ENCODE measurements around the gene ITPKC. TPM values are rescaled to one million over a fixed set of nuclear protein-coding genes. Genes with fewer than 3 reads are reported as not detected.
A peak's percentile ranks its signal among the peaks of the same experiment; 100 is the strongest.
"Not testable (repeated sequence)": the region's sequence is repeated elsewhere in the genome, so short reads cannot be mapped to it uniquely, and the experiment has no call there.

ITPKC gene
- total RNA-seq, 1 donor from 2014 or later = 53.1 TPM

DNA sequence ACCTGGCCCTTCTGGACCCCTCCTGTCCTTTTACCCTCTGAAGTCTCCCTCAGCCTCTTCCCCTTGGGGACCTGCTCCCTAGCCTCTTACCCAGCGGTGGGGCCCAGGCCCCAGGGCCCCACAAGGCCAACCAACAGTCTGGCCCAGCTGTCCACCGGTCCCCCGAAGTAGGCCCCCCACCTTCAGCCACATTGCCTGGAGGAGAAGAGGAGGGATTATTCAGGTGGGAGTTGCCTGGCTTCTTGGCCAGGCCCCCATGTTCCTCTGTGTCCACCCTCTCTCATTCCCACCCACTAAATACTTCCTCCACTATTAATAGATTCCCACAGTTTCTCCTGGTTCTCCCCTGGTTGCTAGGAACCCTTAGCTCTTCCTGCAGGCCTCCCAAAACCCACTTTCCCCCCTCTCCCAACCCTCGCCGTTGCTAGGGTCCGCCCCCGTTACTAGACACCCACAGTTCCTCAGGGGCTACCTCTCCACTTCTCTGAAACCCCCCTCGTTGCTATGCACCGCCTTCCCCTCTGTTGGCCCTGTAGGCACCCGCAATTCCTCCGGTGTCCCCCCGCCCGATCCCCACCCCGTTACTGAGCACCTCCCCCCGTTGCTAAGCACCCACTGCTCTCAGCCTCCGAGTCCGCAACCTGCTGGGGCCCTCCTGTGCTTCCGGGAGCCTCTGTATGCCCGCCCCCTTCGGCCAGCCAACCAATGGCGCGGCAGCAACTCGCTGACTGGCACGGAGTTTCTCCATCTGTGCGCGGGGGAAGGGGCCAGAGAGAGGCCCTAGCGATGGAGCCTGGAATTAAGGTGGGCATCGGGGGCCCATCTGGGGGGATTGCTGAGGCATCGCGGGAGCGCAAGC is 2.2 kb upstream of the ITPKC start:
- peak; percentile 95 for DNase-seq (ENCODE audit: low spot score)

DNA sequence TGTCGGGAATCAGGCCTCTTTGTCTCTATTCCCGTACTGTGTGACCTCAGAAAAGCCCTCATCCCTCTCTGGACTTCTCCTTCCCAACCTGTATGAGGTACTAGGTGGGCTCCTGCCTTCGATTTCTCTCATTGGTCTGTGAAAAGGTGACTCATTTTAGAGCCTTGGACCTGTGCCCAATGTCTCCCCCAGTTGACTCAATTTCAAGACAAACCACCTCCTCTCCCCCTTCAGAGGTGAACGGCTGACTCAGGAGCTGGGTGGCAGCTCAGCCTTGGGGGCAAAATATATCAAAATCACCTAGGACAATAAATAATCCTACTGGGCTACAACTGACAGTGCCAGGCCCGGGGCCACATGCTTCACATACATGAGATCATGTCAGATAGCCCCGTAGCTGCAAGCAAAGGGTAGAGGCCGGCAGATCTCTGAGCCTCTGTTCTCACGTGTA is 856 bp upstream of the ITPKC start:
- no peak for DNase-seq (ENCODE audit: low spot score)

DNA sequence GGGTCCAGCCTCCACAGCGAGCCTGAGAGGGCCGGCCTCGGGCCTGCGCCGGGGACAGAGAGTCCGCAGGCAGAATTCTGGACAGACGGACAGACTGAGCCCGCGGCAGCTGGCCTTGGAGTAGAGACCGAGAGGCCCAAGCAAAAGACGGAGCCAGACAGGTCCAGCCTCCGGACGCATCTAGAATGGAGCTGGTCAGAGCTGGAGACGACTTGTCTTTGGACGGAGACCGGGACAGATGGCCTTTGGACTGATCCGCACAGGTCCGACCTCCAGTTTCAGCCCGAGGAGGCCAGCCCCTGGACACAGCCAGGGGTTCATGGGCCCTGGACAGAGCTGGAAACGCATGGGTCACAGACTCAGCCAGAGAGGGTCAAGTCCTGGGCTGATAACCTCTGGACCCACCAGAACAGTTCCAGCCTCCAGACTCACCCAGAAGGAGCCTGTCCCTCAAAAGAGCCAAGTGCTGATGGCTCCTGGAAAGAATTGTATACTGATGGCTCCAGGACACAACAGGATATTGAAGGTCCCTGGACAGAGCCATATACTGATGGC is 490 bp downstream of the ITPKC start:
- DNase-seq (ENCODE audit: low spot score) = no peak

DNA sequence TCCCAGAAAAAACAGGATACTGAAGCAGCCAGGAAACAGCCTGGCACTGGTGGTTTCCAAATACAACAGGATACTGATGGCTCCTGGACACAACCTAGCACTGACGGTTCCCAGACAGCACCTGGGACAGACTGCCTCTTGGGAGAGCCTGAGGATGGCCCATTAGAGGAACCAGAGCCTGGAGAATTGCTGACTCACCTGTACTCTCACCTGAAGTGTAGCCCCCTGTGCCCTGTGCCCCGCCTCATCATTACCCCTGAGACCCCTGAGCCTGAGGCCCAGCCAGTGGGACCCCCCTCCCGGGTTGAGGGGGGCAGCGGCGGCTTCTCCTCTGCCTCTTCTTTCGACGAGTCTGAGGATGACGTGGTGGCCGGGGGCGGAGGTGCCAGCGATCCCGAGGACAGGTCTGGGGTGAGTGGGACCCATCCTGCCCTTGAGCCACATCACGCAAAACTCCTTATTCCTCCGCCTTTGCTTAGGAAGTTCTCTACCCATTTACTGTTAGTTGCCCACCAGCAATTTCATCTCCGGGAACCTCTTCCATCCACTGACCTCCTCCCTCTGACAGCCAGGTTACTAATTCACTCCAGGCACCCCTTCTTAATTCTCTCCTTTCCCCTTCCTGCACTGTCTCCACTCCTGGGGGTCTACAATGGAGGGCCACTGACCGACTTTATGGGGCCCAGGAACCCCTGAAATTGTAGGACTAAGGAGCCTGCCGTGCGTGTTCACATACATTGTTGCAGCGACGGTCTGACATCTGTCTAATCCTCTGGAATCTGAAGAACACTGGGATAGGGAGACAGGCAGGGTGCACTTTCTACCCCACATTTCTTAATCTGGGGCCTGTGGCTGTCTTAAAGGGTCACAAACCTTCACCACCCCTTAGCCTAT is 1.2 kb downstream of the ITPKC start:
- no peak for DNase-seq (ENCODE audit: low spot score)

DNA sequence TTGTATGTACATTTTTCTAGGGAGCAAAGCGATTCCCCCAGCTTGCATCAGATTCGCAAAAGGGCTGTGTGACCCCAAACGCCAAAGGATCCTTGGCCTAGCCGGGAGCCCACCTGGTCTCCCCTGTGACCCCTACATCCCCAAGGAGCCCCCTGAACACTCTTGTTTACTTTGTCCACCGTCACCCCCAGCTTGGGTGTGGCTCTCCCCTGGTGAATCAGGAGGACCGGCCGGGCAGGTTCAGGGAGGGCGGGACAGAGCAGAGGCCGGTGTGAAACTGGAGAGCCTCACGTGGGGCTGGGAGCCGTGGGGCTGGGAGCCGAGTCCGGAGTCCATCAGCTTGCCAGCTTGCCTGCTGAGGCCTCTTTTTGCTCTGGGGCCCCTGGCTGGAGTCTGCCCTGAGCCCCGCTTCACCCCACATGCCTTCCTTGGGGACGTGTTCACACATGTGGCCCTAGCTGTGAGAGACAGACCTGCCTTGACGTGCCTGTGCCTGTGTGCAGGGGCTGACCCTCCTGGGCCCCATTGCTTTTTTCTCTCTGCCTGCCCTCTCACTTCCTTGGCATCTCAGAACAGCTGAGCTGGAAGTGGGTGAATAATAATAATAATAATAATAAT is 2.0 kb downstream of the ITPKC start:
- no peak for DNase-seq (ENCODE audit: low spot score)

DNA sequence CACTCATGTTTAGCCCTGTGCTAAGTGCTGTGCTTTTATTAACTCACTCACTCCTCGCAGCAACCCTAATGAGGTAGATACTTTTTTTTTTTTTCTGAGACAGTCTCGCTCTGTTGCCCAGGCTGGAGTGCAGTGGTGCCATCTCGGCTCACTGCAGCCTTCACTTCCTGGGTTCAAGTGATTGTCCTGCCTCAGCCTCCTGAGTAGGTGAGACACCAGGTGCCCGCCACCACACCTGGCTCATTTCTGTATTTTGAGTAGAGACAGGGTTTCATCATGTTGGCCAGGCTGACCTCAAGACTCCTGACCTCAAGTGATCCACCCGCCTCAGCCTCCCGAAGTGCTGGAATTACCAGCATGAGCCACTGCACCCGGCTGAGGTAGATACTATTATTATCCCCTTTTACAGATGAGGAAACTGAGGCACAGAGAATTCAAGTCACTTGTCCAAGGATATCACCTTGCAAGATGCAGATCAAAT is 2.5 kb downstream of the ITPKC start:
- DNase-seq (ENCODE audit: low spot score) = no peak

DNA sequence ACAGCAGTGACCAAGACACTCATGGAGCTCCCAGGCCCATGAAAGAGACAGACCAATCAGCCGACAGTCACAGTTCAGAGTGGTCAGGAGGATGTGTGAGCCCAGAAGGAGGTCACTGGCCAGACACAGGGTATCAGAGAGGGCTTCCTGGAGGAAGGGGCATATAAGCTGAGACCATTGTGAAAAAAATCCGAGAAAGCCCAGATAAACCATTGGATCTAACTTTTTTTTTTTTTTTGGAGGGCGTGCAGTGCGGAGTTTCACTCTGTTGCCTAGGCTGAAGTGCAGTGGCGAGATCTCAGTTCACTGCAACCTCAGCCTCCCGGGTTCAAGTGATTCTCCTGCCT is 4.2 kb downstream of the ITPKC start:
- no peak for DNase-seq (ENCODE audit: low spot score)

DNA sequence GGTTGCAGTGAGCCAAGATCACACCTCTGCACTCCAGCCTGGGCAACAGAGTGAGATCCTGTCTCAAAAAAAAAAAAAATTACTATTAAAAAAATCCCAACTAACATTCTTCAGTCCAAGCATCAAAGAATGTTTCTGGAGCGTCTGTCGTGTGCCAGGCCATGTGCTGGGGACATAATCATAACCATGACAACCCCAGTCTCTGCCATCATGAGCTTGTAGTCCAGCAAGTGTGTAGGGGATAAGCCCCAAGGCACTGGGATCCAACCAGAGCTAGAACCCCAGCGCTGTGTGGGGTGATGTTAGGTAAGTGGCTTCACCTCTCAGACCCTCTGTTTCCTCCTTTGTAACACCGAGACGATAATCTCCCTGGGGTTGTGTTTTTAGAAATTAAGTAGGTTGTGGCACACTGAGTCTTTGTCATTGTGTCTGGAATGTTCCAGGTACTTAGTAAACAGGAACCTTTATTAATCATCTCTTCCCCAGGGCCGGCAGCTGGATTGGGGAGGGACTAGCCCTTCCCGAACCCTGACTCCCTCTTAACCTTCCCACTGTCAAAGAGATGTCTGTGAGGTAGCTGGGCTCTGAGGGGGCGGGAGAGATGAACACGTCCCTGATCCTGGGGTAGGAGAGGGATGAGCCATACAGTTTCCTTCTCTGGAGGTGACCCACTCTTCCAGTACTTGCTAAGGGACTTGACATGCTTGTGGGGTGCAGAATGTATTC is 5.2 kb downstream of the ITPKC start:
- DNase-seq (ENCODE audit: low spot score) = no peak

DNA sequence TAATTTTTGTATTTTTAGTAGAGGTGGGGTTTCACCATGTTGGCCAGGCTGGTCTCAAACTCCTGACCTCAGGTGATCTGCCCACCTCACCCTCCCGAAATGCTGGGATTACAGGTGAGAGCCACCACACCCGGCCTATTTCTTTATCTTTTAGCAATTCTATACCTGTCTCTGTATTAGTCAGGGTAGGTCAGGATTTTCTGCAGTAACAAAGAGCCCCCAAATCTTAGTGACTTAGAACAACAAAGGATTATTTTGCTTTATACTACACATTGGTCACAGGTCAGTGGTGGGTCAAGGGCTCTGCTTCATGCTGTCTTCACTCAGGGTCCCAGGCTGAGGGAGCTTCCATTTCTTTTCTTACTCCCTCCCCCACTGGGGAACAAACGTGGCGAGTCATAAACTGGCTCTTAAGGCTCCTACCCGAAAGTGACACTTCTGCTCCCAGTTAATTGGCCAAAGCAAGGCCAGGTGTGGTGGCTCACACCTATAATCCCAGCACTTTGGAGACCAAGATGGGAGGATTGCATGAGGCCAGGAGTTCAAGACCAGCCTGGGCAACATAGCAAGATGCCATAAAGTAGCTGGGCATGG is 6.8 kb downstream of the ITPKC start:
- no peak for DNase-seq (ENCODE audit: low spot score)

DNA sequence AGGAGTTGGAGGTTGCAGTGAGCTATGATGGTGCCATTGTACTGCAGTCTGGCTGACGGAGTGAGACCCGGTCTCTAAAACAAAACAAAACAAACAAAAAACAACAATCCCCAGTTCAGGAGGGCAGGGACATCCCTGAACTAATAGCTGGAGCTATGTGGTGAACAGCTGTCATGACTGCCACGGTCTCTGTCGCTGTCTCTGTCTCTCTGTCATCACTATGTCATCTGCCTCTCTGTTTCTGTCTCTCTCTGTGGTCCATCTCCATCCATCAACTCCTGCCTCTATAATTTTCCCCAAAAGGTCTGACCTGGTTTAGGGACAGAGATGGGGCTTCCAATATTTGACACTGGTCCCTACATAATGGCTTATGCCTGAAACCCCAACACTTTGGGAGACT is 7.4 kb downstream of the ITPKC start:
- no peak for DNase-seq (ENCODE audit: low spot score)

DNA sequence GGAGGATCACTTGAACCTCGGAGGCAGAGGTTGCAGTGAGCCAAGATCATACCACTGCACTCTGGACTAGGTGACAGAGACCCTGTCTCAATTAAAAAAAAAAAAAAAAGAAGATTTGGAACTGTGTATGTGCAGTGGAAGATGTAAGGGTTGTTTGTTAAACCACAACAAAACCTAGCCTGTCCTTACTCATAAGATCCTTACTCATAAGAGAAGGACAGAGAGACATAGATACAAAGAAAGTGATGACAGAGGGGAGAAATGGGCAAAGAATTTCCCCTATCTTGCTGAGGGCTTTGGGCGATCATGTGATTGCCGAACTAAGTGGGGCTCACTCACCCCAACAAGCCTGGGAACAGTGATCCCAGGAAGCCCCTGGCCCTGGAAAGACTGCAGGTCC is 7.9 kb downstream of the ITPKC start:
- no peak for DNase-seq (ENCODE audit: low spot score)

DNA sequence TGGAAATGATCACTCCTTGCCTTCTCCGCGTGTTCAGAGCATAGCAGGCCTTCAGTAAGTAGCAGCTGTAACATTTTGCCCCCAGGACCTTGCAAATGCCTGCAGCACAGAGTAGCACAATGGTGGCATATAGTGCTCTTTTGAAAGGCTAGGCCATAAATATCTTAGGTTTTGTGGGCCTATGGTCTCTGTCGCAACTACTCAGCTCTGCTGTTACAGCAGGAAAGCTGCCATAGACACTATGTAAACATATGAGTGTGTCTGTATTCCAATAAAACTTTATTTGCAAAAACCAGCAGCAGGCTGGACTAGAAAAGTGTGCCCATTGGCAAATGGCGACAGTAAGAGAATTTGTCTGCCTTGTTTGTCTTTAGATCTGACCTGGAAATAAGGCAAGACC is 9.4 kb downstream of the ITPKC start:
- DNase-seq (ENCODE audit: low spot score) = no peak

DNA sequence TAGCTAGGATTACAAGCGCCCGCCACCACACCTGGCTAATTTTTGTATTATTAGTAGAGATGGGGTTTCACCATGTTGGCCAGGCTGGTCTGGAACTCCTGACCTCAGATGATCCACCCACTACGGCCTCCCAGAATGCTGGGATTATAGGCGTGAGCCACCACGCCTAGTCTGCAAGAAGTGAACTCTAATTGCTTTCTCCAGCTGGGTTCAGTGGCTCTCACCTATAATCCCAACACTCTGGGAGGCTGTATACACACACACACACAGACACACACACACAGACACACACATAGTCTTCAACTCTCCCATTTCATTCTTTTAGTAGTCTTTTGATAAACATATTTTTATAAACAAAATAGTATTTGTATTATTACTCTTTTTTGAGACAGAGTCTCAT is 13.2 kb downstream of the ITPKC start:
- DNase-seq (ENCODE audit: low spot score) = not testable (repeated sequence)

DNA sequence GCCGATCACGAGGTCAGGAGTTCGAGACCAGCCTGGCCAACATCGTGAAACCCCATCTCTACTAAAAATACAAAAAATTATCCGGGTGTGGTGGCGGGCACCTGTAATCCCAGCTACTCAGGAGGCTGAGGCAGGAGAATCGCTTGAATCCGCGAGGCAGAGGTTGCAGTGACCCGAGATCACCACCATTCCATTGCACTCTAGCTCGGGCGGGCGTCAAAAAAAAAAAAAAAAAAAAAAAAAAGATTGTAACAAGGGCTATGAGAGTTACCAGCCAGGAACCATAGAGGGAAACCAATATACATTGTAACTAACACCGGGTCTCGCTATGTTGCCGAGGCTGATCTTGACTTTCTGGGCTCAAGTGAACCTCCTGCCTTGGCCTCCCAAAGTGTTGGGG is 15.4 kb downstream of the ITPKC start:
- not testable (repeated sequence) for DNase-seq (ENCODE audit: low spot score)

DNA sequence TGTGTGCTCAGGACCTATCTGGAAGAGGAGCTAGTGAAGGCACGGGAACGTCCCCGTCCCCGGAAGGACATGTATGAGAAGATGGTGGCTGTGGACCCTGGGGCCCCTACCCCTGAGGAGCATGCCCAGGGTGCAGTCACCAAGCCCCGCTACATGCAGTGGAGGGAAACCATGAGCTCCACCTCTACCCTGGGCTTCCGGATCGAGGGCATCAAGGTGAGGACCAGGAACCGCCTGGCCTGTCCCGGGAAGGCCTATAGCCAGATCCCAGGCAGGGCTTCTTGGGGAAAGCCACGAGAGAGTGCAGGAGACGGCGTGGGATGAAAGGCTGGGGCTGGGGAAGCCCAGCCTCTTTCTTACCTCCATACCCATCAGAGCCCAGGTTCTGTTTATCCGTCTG is 16.2 kb downstream of the ITPKC start:
- DNase-seq (ENCODE audit: low spot score) = no peak

DNA sequence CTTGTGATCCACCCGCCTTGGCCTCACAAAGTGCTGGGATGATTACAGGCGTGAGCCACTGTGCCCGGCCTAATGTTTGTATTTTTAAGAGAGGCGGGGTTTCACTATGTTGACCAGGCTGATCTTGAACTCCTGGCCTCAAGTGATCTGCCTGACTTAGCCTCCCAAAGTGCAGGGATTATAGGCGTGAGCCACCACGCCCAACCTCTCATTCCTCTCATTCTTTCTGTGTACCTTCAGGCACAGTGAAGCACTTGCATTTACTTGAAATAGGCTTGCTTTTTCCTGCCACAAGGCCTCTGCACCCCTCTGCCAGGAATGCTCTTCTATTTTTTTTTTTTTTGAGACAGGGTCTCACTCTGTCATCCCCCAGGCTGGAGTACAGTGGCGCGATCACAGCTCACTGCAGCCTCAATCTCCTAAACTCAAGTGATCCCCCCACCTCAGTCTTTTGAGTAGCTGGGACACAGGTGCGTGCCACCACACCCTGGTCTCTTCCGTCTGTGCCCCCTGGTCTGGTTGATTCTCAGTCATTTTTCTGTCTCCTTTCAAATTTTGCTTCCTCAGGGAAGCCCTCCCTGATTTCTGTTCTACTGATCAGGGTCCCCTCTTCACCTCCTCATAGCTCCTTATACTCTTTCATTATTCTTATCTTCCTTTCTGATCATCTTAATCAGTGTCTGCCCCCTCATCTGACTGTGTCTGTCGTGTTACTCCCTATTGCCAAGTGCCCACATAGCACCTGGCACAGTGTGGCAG is 18.3 kb downstream of the ITPKC start:
- no peak for DNase-seq (ENCODE audit: low spot score)

DNA sequence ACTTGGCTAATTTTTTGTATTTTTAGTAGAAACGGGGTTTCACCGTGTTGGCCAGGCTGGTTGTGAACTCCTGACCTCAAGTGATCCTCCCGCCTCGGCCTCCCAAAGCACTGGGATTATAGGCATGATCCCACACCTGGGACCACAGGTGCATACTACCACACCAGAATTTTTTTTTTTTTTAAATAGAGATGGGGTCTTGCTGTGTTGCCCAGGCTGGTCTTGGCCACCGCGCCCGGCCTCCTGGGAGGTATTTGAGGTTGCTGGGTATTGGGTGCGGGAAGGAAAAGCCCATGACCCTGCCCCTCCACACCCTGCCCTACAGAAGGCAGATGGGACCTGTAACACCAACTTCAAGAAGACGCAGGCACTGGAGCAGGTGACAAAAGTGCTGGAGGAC is 19.7 kb downstream of the ITPKC start:
- DNase-seq (ENCODE audit: low spot score) = no peak

DNA sequence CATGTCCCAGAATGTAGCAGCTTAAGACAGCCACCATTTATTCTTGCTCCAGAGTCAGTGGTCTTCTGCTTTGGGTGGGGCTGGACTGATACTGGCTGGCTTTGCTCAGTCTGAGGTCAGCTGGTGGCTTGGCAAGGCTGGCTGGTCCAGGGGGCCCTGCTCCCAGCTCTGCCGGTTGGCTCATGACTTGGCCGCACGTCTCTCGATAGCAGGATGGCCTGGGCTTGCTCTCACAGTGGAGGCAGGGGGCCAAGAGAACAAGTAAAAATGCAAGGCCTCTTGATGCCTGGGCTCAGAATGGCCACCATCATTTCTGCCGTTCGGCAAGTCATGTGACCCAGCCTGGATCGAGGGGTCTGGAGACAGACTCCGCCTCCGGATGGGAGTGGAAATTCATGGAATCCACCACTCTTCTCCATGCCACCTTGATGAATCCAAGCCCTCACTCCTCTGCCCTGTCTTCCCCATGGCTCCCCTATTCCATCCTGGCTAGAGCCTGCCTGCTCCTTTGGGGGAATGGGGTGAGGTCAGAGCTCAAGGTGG is 20.3 kb downstream of the ITPKC start:
- DNase-seq (ENCODE audit: low spot score) = no peak

Data from mesenteric fat pad (tissue), 1 donor.